ENCODE results near the gene BLM. TPM values are rescaled to one million over a fixed set of nuclear protein-coding genes. Genes with fewer than 3 reads are reported as not detected.

Gene BLM
- total RNA-seq, 1 experiment from 2014 or later, result 41.3 TPM

DNA sequence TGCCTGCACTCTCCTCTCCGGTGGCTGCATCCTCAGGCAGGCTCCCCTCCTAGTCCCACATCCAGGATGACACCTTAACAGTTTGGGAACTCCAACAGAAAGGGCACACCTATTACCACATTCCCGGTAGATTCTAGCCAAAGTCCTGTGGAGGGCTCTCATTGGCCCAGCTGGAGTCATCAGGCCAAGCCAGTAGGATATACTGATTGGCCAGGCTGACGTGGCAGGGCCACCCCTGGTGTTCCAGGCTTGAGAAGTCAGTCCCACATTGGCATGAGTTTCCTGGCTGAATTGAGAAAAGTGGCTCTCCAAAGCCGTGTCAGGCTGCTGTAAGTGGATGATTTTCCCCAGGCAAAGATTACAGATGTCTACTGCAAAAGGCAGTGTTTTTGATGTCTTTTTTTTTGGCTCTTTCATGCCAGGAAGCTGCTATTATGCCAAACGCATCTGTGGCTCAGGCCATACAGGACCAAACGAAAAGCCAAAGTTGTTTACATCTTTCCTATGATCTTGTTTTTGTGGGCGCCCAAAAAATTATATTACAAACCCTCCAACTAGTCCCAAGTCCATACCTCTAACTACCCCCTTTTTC is 6.6 kb upstream of the BLM start:
- no peak overlapping the region for H3K14ac ChIP-seq (ENCODE audit: insufficient read depth, low read length)
- no peak overlapping the region for H3K4me3 Mint-ChIP-seq
- H4K91ac ChIP-seq (ENCODE audit: insufficient read length, low read depth, low read length), result no peak overlapping the region
- WGBS (ENCODE audit: extremely low coverage, insufficient read length, low lambda C conversion rate), result no CpG with 5 or more reads among the region's 7 CpGs
- H3K9ac ChIP-seq (ENCODE audit: extremely low read depth, insufficient read length, low read length), result no peak overlapping the region
- no peaks in the 10 kb centered on the region for H3K79me1 ChIP-seq (ENCODE audit: insufficient read depth, low read depth, low read length, poor library complexity, severe bottlenecking)
- DNase-seq, result peak; percentile 75
- no peak overlapping the region for H2AK5ac ChIP-seq (ENCODE audit: insufficient read length, low read length)
- TF ChIP-seq, protein P1, sequence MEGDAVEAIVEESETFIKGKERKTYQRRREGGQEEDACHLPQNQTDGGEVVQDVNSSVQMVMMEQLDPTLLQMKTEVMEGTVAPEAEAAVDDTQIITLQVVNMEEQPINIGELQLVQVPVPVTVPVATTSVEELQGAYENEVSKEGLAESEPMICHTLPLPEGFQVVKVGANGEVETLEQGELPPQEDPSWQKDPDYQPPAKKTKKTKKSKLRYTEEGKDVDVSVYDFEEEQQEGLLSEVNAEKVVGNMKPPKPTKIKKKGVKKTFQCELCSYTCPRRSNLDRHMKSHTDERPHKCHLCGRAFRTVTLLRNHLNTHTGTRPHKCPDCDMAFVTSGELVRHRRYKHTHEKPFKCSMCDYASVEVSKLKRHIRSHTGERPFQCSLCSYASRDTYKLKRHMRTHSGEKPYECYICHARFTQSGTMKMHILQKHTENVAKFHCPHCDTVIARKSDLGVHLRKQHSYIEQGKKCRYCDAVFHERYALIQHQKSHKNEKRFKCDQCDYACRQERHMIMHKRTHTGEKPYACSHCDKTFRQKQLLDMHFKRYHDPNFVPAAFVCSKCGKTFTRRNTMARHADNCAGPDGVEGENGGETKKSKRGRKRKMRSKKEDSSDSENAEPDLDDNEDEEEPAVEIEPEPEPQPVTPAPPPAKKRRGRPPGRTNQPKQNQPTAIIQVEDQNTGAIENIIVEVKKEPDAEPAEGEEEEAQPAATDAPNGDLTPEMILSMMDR (conservative IDR thresholded peaks at IDR 0.05), result no peak
- H3K4me1 Mint-ChIP-seq, result peaks cover 0 to 3% of the 10 kb centered on the region in 2 experiments; a peak in 2 of 4 replicates
- H4K5ac ChIP-seq (ENCODE audit: insufficient read length, low read depth, low read length), result no peak overlapping the region
- H2BK20ac ChIP-seq (ENCODE audit: low read depth, low read length, poor library complexity, severe bottlenecking), result no peak overlapping the region
- H3K23ac ChIP-seq (ENCODE audit: insufficient read length, low read depth, low read length), result no peak overlapping the region
- no peaks in the 10 kb centered on the region for H3K23me2 ChIP-seq (ENCODE audit: insufficient read length, low read depth, low read length, poor library complexity, severe bottlenecking)
- H3K56ac ChIP-seq (ENCODE audit: insufficient read length, low read depth, low read length), result no peak overlapping the region
- H4K20me1 ChIP-seq (ENCODE audit: control insufficient read depth, insufficient read depth, insufficient read length), result peaks cover 3% of the 10 kb centered on the region
- no peak overlapping the region for H2BK15ac ChIP-seq (ENCODE audit: low read depth, low read length)
- no peak overlapping the region for H3K4me2 ChIP-seq (ENCODE audit: insufficient read depth, insufficient read length, low read length)
- no peak overlapping the region for H2BK12ac ChIP-seq (ENCODE audit: insufficient read length, low read depth, low read length)
- no peaks in the 10 kb centered on the region for H3K27me3 ChIP-seq (ENCODE audit: insufficient read depth, low read length)
- H3K9me3 ChIP-seq (ENCODE audit: control insufficient read depth, low read depth, low read length), result no peaks in the 10 kb centered on the region
- H3K36me3 Mint-ChIP-seq (ENCODE audit: insufficient read depth in 1 of 3, low read depth in 3 of 3), result peaks cover 0 to 14% (median 5%) of the 10 kb centered on the region in 3 experiments; a peak in 5 of 7 replicates
- H3K4me1 ChIP-seq (ENCODE audit: insufficient read depth, low read length), result no peaks in the 10 kb centered on the region
- no peak overlapping the region for H2BK5ac ChIP-seq (ENCODE audit: insufficient read length, low read length)
- no peak overlapping the region for H3K18ac ChIP-seq (ENCODE audit: insufficient read length, low read depth, low read length)
- no peak overlapping the region for H3K27ac ChIP-seq (ENCODE audit: insufficient read length, low read depth, low read length)
- no peak overlapping the region for H4K8ac ChIP-seq (replicated peaks; ENCODE audit: insufficient read length, low read depth, low read length)
- H3K27me3 Mint-ChIP-seq (ENCODE audit: low read depth), result no peaks in the 10 kb centered on the region
- no peak overlapping the region for H2AFZ ChIP-seq (ENCODE audit: low read length)
- H3T11ph ChIP-seq (ENCODE audit: low read length), result no peak overlapping the region
- no peak overlapping the region for H3K4ac ChIP-seq (ENCODE audit: low read depth, low read length)
- H3K79me2 ChIP-seq (ENCODE audit: insufficient read depth, low read length), result no peaks in the 10 kb centered on the region
- H2BK120ac ChIP-seq (ENCODE audit: low read depth, low read length, poor library complexity, severe bottlenecking), result no peak overlapping the region
- H3K27ac Mint-ChIP-seq, result peak overlapping the region in 1 of 3 experiments; percentile 5; a peak in 1 of 7 replicates
- no peaks in the 10 kb centered on the region for H3K9me3 Mint-ChIP-seq

All from H9 (cell line).